GM23248 (cell line): Measurements from ENCODE around the gene NTNG1.

Experiments
- EZH2 ChIP-seq: fragments of 200-600 bp; sonication (generic); IDR thresholded peaks from 2 replicates; pipeline ENCODE4 v1.6.1; 2018; ENCODE audit warnings: antibody characterized with exemption, mild to moderate bottlenecking; ENCODE audit not compliant: insufficient read depth, poor library complexity, severe bottlenecking
- EZH2phosphoT487 ChIP-seq: fragments of 200-600 bp; sonication (generic); IDR thresholded peaks from 2 replicates; pipeline ENCODE4 v1.6.1; 2018; ENCODE audit warnings: antibody characterized with exemption, moderate library complexity, mild to moderate bottlenecking, low read depth; ENCODE audit not compliant: insufficient read depth

GRCh38 chr1:107294686-107295085, 153.8 kb downstream of the NTNG1 start:
- TF ChIP-seq EZH2phosphoT487: no peak
- no peak for TF ChIP-seq EZH2
